Brain microvascular endothelial cell (primary cell): ENCODE results near the gene SYCP1.
"Not testable (repeated sequence)": the region's sequence is repeated elsewhere in the genome, so short reads cannot be mapped to it uniquely, and the experiment has no call there.

Experiments used
- DNase-seq: peaks from one replicate; pipeline ENCODE4 v3.0.0-alpha.2; 2020
- H3K27ac ChIP-seq: fragments of 250-450 bp; sonication (Bioruptor Pico); 2 replicates; pipeline ENCODE4 v1.5.1; 2020; ENCODE audit warnings: mild to moderate bottlenecking, moderate library complexity
- H3K27me3 ChIP-seq: fragments of 250-450 bp; sonication (Bioruptor Pico); replicated peaks from 2 replicates; pipeline ENCODE4 v1.5.1; 2020; ENCODE audit warnings: mild to moderate bottlenecking
- H3K36me3 ChIP-seq: fragments of 250-450 bp; sonication (Bioruptor Pico); replicated peaks from 2 replicates; pipeline ENCODE4 v1.5.1; 2020; ENCODE audit warnings: mild to moderate bottlenecking
- H3K4me3 ChIP-seq: 2 replicates; pipeline ENCODE4 v1.5.1; 2011; ENCODE audit warnings: low read depth, mild to moderate bottlenecking, control low read depth, low read length, moderate library complexity
- in situ Hi-C: cut with HindIII; loops from 2 replicates; pipeline ENCODE4 v1.10.0; 2017; ENCODE audit warnings: low sequenced_read_pairs, low pct_ligation_motif_present
- TF ChIP-seq, protein P1 (sequence below): IDR thresholded peaks from 2 replicates; pipeline ENCODE4 v1.5.1; 2011; ENCODE audit warnings: low read depth, mild to moderate bottlenecking, moderate library complexity, low read length, control low read depth, inconsistent platforms; ENCODE audit errors: missing control alignments

SYCP1 gene

DNA sequence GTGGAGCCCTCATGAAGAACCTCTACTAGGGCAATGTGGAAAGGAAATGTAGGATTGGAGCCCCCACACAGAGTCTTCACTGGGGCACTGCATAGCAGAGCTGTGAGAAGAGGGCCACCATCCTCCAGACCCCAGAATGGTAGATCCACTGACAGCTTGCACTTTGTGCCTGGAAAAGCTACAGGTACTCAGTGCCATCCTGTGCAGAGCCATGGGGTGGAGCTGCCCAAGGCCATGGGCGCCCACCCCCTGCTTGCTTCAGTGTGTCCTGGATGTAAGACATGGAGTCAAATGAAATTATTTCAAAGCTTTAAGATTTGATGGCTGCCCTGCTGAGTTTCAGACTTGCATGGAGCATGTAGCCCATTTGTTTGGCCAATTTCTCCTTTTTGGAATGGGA, 157.8 kb downstream of the SYCP1 start:
- no peak for DNase-seq

DNA sequence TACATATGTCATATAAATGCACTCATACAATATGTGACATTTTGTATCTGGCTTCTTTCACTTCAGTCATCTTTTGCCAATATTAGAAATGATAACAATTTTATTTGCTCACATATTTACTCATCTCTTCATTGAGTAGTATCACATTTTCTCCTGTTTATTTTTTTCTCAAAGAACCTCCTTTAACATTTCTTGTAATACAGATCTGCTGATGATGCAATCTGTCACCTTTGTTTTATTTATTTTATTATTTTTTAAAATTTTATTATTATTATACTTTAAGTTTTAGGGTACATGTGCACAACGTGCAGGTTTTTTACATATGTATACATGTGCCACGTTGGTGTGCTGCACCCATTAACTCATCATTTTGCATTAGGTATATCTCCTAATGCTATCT, 159.1 kb downstream of the SYCP1 start:
- Histone ChIP-seq H3K36me3 (no peaks in the 10 kb centered on the region), H3K27me3 (no peaks in the 10 kb centered on the region), H3K4me3 (no peak overlapping the region), H3K27ac (no peak overlapping the region)
- no peak for DNase-seq
- TF ChIP-seq, protein P1, sequence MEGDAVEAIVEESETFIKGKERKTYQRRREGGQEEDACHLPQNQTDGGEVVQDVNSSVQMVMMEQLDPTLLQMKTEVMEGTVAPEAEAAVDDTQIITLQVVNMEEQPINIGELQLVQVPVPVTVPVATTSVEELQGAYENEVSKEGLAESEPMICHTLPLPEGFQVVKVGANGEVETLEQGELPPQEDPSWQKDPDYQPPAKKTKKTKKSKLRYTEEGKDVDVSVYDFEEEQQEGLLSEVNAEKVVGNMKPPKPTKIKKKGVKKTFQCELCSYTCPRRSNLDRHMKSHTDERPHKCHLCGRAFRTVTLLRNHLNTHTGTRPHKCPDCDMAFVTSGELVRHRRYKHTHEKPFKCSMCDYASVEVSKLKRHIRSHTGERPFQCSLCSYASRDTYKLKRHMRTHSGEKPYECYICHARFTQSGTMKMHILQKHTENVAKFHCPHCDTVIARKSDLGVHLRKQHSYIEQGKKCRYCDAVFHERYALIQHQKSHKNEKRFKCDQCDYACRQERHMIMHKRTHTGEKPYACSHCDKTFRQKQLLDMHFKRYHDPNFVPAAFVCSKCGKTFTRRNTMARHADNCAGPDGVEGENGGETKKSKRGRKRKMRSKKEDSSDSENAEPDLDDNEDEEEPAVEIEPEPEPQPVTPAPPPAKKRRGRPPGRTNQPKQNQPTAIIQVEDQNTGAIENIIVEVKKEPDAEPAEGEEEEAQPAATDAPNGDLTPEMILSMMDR, result no peak
- in situ Hi-C loops, result no loop called here

More for the DNA sequence above, 157.8 kb downstream of the SYCP1 start:
- H3K27me3 ChIP-seq, result no peaks in the 10 kb centered on the region
- TF ChIP-seq, protein P1, result no peak
- no peak overlapping the region for H3K4me3 ChIP-seq
- no peak overlapping the region for H3K27ac ChIP-seq
- in situ Hi-C loops, result no loop called here
- H3K36me3 ChIP-seq, result no peaks in the 10 kb centered on the region

DNA sequence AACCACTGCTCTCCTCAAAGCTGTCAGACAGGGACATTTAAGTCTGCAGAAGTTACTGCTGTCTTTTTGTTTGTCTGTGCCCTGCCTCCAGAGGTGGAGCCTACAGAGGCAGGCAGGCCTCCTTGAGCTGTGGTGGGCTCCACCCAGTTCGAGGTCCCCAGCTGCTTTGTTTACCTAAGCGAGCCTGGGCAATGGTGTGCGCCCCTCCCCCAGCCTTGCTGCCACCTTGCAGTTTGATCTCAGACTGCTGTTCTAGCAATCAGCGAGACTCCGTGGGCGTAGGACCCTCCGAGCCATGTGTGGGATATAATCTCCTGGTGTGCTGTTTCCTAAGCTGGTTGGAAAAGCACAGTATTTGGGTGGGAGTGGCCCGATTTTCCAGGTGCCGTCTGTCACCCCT, 164.9 kb downstream of the SYCP1 start:
- in situ Hi-C loops, H3K36me3 ChIP-seq, H3K27me3 ChIP-seq, H3K4me3 ChIP-seq, H3K27ac ChIP-seq, DNase-seq: not testable (repeated sequence)

DNA sequence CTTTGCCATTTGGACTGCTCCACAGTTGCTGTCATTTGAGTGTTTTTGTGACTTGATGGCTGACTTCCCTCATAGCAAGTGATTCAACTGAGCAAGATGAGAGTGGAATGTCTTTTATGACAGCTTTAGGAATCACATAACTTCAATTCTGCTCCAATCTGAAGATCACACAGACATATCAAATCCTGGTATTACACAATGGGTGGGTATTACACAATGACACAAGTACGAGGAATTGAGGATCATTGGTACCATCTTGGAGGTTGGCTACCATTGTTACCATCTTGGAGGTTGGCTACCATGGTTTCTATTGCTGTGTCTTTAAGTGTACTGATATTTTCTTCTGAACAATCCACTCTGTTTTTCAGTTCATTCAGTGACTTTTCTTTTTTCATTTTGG, 166.5 kb downstream of the SYCP1 start:
- H3K4me3 ChIP-seq, result no peak overlapping the region
- no peaks in the 10 kb centered on the region for H3K27me3 ChIP-seq
- H3K36me3 ChIP-seq, result no peaks in the 10 kb centered on the region
- no peak overlapping the region for H3K27ac ChIP-seq
- no peak for DNase-seq
- TF ChIP-seq, protein P1, result no peak
- in situ Hi-C loops, result no loop called here

DNA sequence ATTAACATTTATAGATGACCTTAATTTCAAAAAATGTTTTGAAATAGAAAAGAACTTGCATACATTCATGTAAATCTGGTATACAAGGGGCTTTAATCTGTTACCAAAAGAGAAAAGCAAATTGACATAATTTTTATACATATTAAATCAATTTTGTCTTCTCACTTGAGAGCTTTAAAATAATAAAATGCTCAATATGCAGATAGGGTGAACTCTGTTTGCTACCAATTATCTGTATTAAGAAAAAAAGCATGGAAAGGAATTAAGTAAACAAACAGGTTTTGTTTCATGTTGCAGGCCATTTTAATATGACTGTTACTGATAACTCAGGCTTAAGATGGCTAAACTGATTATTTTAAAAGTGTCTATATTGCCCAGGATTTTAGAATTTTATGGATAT, 168.9 kb downstream of the SYCP1 start:
- H3K4me3 ChIP-seq, result no peak overlapping the region
- H3K36me3 ChIP-seq, result no peaks in the 10 kb centered on the region
- no peaks in the 10 kb centered on the region for H3K27me3 ChIP-seq
- DNase-seq, result no peak
- in situ Hi-C loops, result no loop called here
- TF ChIP-seq, protein P1, result no peak
- no peak overlapping the region for H3K27ac ChIP-seq

DNA sequence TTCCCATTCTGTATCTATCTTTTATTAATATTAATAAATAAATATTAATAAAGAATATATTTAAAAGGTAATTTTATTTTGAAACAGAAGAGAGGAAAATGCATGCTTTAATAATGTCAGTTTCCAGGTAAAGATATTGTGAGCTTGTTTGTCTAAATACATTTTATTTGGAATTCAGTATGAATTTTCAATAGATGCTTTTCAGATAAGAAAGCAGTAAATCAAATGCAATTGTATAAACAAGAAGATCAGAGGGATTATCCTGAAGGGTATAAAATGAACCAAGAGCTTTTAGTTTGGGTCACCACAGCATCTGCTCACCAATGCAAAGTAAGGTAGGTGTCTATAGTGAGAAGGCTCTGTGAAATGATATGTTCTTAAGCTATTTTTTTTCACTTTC, 174.9 kb downstream of the SYCP1 start, which contains the start of gene TSHB:
Gene TSHB, plus strand, starts transcription at position 301 of the 400 bp plus-strand sequence. CDS start 3,537 bp downstream, outside the sequence.
- DNase-seq, result no peak
- TF ChIP-seq, protein P1, result no peak
- Histone ChIP-seq H3K27ac (no peak within 1 kb of the TSS), H3K27me3 (no peaks in the 10 kb centered on the region), H3K36me3 (no peaks in the 10 kb centered on the region), H3K4me3 (no peak within 1 kb of the TSS)
- in situ Hi-C loops, result no loop called here
